ENCODE data around the gene PIP4K2A.

PIP4K2A gene

DNA sequence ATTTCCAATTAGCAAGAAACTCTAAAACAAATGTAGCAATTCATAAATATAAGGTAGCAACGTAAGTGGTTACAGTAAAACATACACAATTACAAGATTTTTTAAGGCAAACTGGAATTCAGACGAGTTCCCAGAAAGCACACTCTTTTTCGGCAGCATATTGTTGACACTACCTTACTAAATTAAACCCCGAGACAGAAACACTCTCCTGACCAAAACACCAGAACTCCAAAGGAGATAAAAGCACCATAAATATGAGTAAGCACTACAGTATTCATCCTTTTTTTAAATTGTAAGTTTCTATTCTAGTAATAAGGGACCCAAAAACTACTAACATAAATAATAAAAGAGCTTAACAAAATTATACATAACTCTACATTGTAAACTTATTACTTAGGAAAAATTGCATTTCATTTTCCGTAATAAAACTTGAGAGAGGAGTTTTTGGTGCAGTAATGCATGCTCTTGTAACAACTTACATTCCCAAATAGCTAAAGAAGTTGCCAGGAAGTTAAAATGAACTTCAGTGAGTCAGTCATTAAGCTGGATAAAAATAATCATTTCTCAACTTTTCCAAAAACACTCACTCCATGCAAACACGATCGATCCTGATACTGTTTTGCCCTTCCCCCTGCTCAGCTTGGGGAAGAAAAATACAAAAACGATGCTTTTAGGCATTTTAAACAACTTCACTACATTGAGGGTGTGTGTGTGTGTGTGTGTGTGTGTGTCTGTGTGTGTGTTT, 2.0 kb downstream of the PIP4K2A start:
- no peak overlapping the region for H3K27ac ChIP-seq (ENCODE audit: low read length)

DNA sequence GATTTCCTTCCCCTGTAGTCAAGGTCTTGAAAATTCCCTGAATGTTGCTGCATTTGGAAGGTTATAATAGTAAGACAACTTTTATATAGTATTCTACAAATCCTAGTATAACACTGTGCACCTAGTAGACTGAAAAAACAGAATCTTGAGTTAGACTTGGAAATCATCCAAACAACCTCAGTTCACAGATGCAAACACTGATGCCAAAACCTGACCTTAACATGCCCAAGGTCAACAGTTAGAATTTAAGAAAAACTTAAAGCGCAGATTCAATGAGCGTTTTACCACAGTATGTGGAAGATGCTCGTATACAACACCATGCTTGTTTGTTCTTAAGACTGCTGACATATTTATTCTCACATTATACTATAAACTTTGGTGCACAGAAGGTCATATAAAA, 3.0 kb downstream of the PIP4K2A start:
- Histone ChIP-seq H3K27ac (ENCODE audit: low read length) (no peak overlapping the region), H3K9ac (ENCODE audit: low read length) (no peak overlapping the region), H3K9me3 (ENCODE audit: insufficient read depth, low read length) (0 out of 2 replicates have a peak, but pooled peaks cover 2% of the 10 kb centered on the region), H2AFZ (ENCODE audit: low read depth, low read length) (no peak overlapping the region), H3K4me1 (ENCODE audit: low read length) (peaks cover 32% of the 10 kb centered on the region), H3K4me3 (ENCODE audit: low read length) (no peak overlapping the region), H4K20me1 (ENCODE audit: insufficient read depth, low read length) (peaks cover 38% of the 10 kb centered on the region), H3K79me2 (ENCODE audit: low read length) (peaks cover 77% of the 10 kb centered on the region), H3K36me3 (replicated peaks; ENCODE audit: low read depth, low read length) (peaks cover 5% of the 10 kb centered on the region), H3K4me2 (ENCODE audit: low read length) (no peak overlapping the region), H3K27me3 (ENCODE audit: low read depth, low read length) (peaks cover 13% of the 10 kb centered on the region; the same call in 1 of the 2 replicates)
- TF ChIP-seq EZH2phosphoT487 (IDR thresholded peaks at IDR 0.05; ENCODE audit: low read depth) (no peak), CTCF (IDR thresholded peaks at IDR 0.05; ENCODE audit: low read depth, low read length) (no peak)

More for the DNA sequence above, 2.0 kb downstream of the PIP4K2A start:
- TF ChIP-seq CTCF (IDR thresholded peaks at IDR 0.05; ENCODE audit: low read depth, low read length) (no peak), EZH2phosphoT487 (IDR thresholded peaks at IDR 0.05; ENCODE audit: low read depth) (no peak)
- H3K36me3 ChIP-seq (replicated peaks; ENCODE audit: low read depth, low read length): peaks cover 4% of the 10 kb centered on the region
- H3K27me3 ChIP-seq (ENCODE audit: low read depth, low read length): peaks cover 21% of the 10 kb centered on the region
- H3K9me3 ChIP-seq (ENCODE audit: insufficient read depth, low read length): no peaks in the 10 kb centered on the region
- H3K79me2 ChIP-seq (ENCODE audit: low read length): peaks cover 67% of the 10 kb centered on the region
- H2AFZ ChIP-seq (ENCODE audit: low read depth, low read length): no peak overlapping the region
- H4K20me1 ChIP-seq (ENCODE audit: insufficient read depth, low read length): peaks cover 38% of the 10 kb centered on the region
- H3K4me2 ChIP-seq (ENCODE audit: low read length): peak overlapping the region; percentile 99
- H3K4me3 ChIP-seq (ENCODE audit: low read length): peak overlapping the region; percentile 99
- H3K4me1 ChIP-seq (ENCODE audit: low read length): peaks cover 32% of the 10 kb centered on the region
- peak overlapping the region; percentile 88 for H3K9ac ChIP-seq (ENCODE audit: low read length)

GRCh38 chr10:22710139-22710745, 4.1 kb downstream of the PIP4K2A start:
- no peak overlapping the region for H3K4me3 ChIP-seq (ENCODE audit: low read length)
- TF ChIP-seq EZH2phosphoT487 (IDR thresholded peaks at IDR 0.05; ENCODE audit: low read depth) (no peak), CTCF (IDR thresholded peaks at IDR 0.05; ENCODE audit: low read depth, low read length) (no peak)
- no peak overlapping the region for H2AFZ ChIP-seq (ENCODE audit: low read depth, low read length)
- no peak overlapping the region for H3K27ac ChIP-seq (ENCODE audit: low read length)
- peaks cover 12% of the 10 kb centered on the region for H3K36me3 ChIP-seq (replicated peaks; ENCODE audit: low read depth, low read length)
- peaks cover 8% of the 10 kb centered on the region; the same call in 1 of the 2 replicates for H3K27me3 ChIP-seq (ENCODE audit: low read depth, low read length)
- peaks cover 41% of the 10 kb centered on the region for H3K4me1 ChIP-seq (ENCODE audit: low read length)
- peaks cover 38% of the 10 kb centered on the region for H4K20me1 ChIP-seq (ENCODE audit: insufficient read depth, low read length)
- H3K9ac ChIP-seq (ENCODE audit: low read length): no peak overlapping the region
- H3K9me3 ChIP-seq (ENCODE audit: insufficient read depth, low read length): 0 out of 2 replicates have a peak, but pooled peaks cover 3% of the 10 kb centered on the region
- peak overlapping the region; percentile 17; the same call in 1 of the 2 replicates for H3K4me2 ChIP-seq (ENCODE audit: low read length)
- peaks cover 88% of the 10 kb centered on the region for H3K79me2 ChIP-seq (ENCODE audit: low read length)

DNA sequence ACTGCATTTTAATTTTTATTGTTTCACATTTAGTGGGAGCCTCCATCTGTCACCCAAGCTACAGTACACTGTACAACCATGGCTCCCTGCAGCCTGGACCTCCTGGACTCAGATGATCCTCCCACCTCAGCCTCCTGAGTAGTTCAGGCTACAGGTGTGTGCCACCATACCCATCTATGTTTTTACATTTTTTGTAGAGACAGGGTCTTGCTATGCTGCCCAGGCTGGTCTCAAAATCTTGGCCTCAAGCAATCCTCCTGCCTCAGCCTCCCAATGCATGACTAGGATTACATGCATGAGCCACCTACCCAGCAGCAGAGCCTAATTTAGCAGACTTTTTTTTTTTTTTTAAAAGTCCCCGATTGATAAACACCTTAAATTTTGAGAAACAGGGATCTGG, 5.6 kb downstream of the PIP4K2A start:
- Histone ChIP-seq H3K36me3 (replicated peaks; ENCODE audit: low read depth, low read length) (peaks cover 12% of the 10 kb centered on the region), H3K27ac (ENCODE audit: low read length) (no peak overlapping the region), H3K79me2 (ENCODE audit: low read length) (peaks cover 95% of the 10 kb centered on the region), H3K27me3 (ENCODE audit: low read depth, low read length) (peaks cover 5% of the 10 kb centered on the region; the same call in 1 of the 2 replicates), H3K9ac (ENCODE audit: low read length) (no peak overlapping the region), H2AFZ (ENCODE audit: low read depth, low read length) (no peak overlapping the region), H3K4me2 (ENCODE audit: low read length) (no peak overlapping the region), H3K4me1 (ENCODE audit: low read length) (peaks cover 50% of the 10 kb centered on the region), H4K20me1 (ENCODE audit: insufficient read depth, low read length) (peaks cover 38% of the 10 kb centered on the region), H3K4me3 (ENCODE audit: low read length) (no peak overlapping the region), H3K9me3 (ENCODE audit: insufficient read depth, low read length) (0 out of 2 replicates have a peak, but pooled peaks cover 3% of the 10 kb centered on the region)
- TF ChIP-seq CTCF (IDR thresholded peaks at IDR 0.05; ENCODE audit: low read depth, low read length) (no peak), EZH2phosphoT487 (IDR thresholded peaks at IDR 0.05; ENCODE audit: low read depth) (no peak)
